Measurements from ENCODE around the gene TAT. TPM values are rescaled to one million over a fixed set of nuclear protein-coding genes. Genes with fewer than 3 reads are reported as not detected.
"Not testable (repeated sequence)": the region's sequence is repeated elsewhere in the genome, so short reads cannot be mapped to it uniquely, and the experiment has no call there.

The TAT gene
- not detected for polyA plus RNA-seq (2013, experiment 1 of 2)
- not detected for polyA plus RNA-seq (2013, experiment 2 of 2)

- no peaks in the 10 kb centered on the region for H3K36me3 ChIP-seq (ENCODE audit: control insufficient read depth, insufficient read depth, low read length)
- H3K4me1 ChIP-seq (ENCODE audit: control insufficient read depth, insufficient read depth, low read length, poor library complexity, severe bottlenecking), result no peaks in the 10 kb centered on the region
- no peak within 1 kb of the TSS for H3K4me3 ChIP-seq (ENCODE audit: extremely low read depth, insufficient read depth, low read length, poor library complexity, severe bottlenecking)
- no peaks in the 10 kb centered on the region for H3K9me3 ChIP-seq (ENCODE audit: control insufficient read depth, low read length)
- H3K27ac ChIP-seq (ENCODE audit: low read depth, low read length, severe bottlenecking), result no peak within 1 kb of the TSS
- WGBS, 2 experiments (ENCODE audit: insufficient coverage in 2 of 2), result 46 to 58% methylated on average over 2 to 3 of the region's 3 CpGs
These were observed at the start of gene TAT for GRCh38 chr16:71576971-71577370. TAT (minus strand) TSS chr16:71577092; CDS start chr16:71576415, 677 bp downstream.

DNA sequence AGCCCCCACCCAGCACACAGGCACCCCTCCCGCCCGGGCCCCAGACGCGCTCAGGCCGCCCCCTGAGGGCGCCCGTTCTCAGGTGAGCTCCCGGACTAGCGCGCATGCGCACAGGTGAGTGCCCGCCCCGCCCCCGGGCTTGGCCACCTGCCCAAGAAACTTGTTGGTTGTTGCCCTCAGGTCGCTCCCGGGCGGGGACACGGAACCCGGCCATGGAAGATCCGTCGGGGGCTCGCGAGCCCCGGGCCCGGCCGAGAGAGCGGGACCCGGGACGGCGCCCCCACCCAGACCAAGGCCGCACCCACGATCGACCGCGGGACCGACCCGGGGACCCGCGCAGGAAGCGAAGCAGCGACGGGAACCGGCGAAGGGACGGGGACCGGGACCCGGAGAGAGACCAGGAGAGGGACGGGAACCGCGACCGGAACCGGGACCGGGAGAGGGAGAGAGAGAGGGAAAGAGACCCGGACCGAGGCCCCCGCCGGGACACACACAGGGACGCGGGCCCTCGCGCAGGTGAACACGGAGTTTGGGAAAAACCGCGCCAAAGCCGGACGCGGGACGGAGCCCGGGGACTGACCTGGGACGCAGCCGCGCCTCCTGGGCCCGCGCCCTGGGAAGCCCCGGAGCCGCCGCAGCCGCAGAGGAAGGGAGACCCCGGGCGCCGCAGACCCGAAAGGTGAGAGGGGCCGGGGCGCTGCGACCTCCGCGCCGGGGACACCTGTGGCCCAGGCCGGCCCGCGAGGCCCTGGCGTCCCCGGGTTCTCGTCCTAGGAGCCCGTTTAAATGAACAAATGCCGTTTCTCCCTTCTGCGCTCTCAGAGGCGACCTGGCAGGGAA, 49.3 kb upstream of the TAT start, which contains the start of gene MARVELD3:
Gene MARVELD3 (plus strand): TSS at position 167 of the 840 bp plus-strand sequence. CDS start 46 bp downstream, at position 213.
- peaks cover 4% of the 10 kb centered on the region for H3K4me1 ChIP-seq (ENCODE audit: control insufficient read depth, insufficient read depth, low read length, poor library complexity, severe bottlenecking)
- peak within 1 kb of the TSS; percentile 39 for H3K4me3 ChIP-seq (ENCODE audit: extremely low read depth, insufficient read depth, low read length, poor library complexity, severe bottlenecking)
- H3K36me3 ChIP-seq (ENCODE audit: control insufficient read depth, insufficient read depth, low read length), result no peaks in the 10 kb centered on the region
- H3K9me3 ChIP-seq (ENCODE audit: control insufficient read depth, low read length), result no peaks in the 10 kb centered on the region
- no peak within 1 kb of the TSS for H3K27ac ChIP-seq (ENCODE audit: low read depth, low read length, severe bottlenecking)
- WGBS, 2 experiments (ENCODE audit: insufficient coverage in 2 of 2), result 1% methylated on average over 71 to 84 of the region's 98 CpGs

GRCh38 chr16:71625113-71625850, 48.4 kb upstream of the TAT start:
- 89% methylated on average over 3 to 6 of the region's 7 CpGs for WGBS, 2 experiments (ENCODE audit: insufficient coverage in 2 of 2)
- Histone ChIP-seq H3K4me3 (ENCODE audit: extremely low read depth, insufficient read depth, low read length, poor library complexity, severe bottlenecking) (no peak overlapping the region), H3K27ac (ENCODE audit: low read depth, low read length, severe bottlenecking) (no peak overlapping the region)

DNA sequence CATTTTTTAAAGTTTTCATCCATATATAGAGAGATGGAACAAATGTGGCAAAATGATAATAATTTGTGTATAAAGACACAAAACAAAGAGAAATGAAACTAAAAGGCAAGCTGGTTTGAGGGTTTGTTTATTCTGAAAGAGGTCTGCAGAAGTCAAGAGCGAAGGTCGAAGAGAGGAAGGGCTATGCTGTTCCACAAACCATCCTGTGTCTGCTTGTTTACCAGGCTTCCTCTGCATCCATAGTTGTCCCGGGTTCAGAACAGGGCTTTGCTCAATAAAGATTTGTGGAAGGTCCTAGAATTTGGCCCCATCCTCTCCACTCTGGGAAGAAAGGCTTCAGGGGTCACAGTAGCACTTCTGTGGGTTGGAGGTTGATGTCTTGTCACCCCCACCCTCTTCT, 46.7 kb upstream of the TAT start:
- Histone ChIP-seq H3K27ac (ENCODE audit: low read depth, low read length, severe bottlenecking) (no peak overlapping the region), H3K9me3 (ENCODE audit: control insufficient read depth, low read length) (no peaks in the 10 kb centered on the region), H3K4me1 (ENCODE audit: control insufficient read depth, insufficient read depth, low read length, poor library complexity, severe bottlenecking) (peaks cover 4% of the 10 kb centered on the region), H3K4me3 (ENCODE audit: extremely low read depth, insufficient read depth, low read length, poor library complexity, severe bottlenecking) (no peak overlapping the region), H3K36me3 (ENCODE audit: control insufficient read depth, insufficient read depth, low read length) (no peaks in the 10 kb centered on the region)
- WGBS, 2 experiments (ENCODE audit: insufficient coverage in 2 of 2), result 73 to 93% methylated on average over 2 to 3 of the region's 3 CpGs

More at GRCh38 chr16:71625113-71625850, 48.4 kb upstream of the TAT start:
- no peaks in the 10 kb centered on the region for H3K9me3 ChIP-seq (ENCODE audit: control insufficient read depth, low read length)
- H3K36me3 ChIP-seq (ENCODE audit: control insufficient read depth, insufficient read depth, low read length), result no peaks in the 10 kb centered on the region
- H3K4me1 ChIP-seq (ENCODE audit: control insufficient read depth, insufficient read depth, low read length, poor library complexity, severe bottlenecking), result peaks cover 4% of the 10 kb centered on the region

DNA sequence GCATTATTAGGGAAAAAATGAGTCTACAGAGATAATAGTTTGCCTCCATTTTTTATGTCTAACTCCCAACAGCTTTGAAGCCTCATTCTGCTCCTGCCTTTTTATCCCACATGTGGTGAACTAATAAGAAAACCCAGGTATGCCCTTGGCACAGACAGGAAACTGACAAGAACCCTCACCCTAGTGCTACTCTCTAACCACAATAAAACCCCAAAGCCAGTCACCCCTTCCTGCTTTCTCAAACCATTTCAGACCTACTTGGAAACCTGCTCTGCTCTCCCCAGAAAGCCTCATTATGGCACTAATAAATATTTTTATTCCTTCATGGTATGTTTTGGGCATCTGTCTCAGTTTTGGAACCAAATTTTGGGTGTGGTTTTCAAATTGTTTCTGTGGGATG, 45.2 kb upstream of the TAT start:
- Histone ChIP-seq H3K9me3 (ENCODE audit: control insufficient read depth, low read length) (no peaks in the 10 kb centered on the region), H3K27ac (ENCODE audit: low read depth, low read length, severe bottlenecking) (no peak overlapping the region), H3K4me1 (ENCODE audit: control insufficient read depth, insufficient read depth, low read length, poor library complexity, severe bottlenecking) (peaks cover 4% of the 10 kb centered on the region), H3K36me3 (ENCODE audit: control insufficient read depth, insufficient read depth, low read length) (no peaks in the 10 kb centered on the region), H3K4me3 (ENCODE audit: extremely low read depth, insufficient read depth, low read length, poor library complexity, severe bottlenecking) (no peak overlapping the region)

- Histone ChIP-seq H3K4me1 (ENCODE audit: control insufficient read depth, insufficient read depth, low read length, poor library complexity, severe bottlenecking) (no peaks in the 10 kb centered on the region), H3K36me3 (ENCODE audit: control insufficient read depth, insufficient read depth, low read length) (no peaks in the 10 kb centered on the region), H3K4me3 (ENCODE audit: extremely low read depth, insufficient read depth, low read length, poor library complexity, severe bottlenecking) (no peak overlapping the region), H3K27ac (ENCODE audit: low read depth, low read length, severe bottlenecking) (no peak overlapping the region), H3K9me3 (ENCODE audit: control insufficient read depth, low read length) (no peaks in the 10 kb centered on the region)
- 63% methylated on average over 3 of the region's 4 CpGs; no CpG with 5 or more reads in 1 of the 2 experiments for WGBS, 2 experiments (ENCODE audit: insufficient coverage in 2 of 2)
These were observed 41.5 kb upstream of the TAT start for GRCh38 chr16:71618429-71618828.

DNA sequence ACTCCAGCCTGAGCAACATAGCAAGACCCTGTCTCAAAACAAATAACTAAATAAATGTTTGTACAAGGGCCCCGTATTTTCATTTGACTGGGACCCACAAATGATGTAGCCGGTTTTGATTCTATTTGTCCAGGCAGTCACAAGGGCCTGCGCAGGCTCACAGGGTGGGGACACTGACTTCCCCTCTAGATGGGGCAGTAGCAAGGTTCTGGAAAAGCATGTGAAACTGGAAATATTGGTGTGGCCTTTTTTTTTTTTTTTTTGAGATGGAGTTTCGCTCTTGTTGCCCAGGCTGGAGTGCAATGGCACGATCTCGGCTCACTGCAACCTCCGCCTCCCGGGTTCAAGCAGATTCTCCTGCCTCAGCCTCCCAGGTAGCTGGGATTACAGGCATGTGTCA, 38.1 kb upstream of the TAT start:
- 88 to 90% methylated on average over 6 to 8 of the region's 8 CpGs for WGBS, 2 experiments (ENCODE audit: insufficient coverage in 2 of 2)
- not testable (repeated sequence) for H3K4me3 ChIP-seq (ENCODE audit: extremely low read depth, insufficient read depth, low read length, poor library complexity, severe bottlenecking); H3K9me3 ChIP-seq (ENCODE audit: control insufficient read depth, low read length); H3K4me1 ChIP-seq (ENCODE audit: control insufficient read depth, insufficient read depth, low read length, poor library complexity, severe bottlenecking); H3K27ac ChIP-seq (ENCODE audit: low read depth, low read length, severe bottlenecking); H3K36me3 ChIP-seq (ENCODE audit: control insufficient read depth, insufficient read depth, low read length)

DNA sequence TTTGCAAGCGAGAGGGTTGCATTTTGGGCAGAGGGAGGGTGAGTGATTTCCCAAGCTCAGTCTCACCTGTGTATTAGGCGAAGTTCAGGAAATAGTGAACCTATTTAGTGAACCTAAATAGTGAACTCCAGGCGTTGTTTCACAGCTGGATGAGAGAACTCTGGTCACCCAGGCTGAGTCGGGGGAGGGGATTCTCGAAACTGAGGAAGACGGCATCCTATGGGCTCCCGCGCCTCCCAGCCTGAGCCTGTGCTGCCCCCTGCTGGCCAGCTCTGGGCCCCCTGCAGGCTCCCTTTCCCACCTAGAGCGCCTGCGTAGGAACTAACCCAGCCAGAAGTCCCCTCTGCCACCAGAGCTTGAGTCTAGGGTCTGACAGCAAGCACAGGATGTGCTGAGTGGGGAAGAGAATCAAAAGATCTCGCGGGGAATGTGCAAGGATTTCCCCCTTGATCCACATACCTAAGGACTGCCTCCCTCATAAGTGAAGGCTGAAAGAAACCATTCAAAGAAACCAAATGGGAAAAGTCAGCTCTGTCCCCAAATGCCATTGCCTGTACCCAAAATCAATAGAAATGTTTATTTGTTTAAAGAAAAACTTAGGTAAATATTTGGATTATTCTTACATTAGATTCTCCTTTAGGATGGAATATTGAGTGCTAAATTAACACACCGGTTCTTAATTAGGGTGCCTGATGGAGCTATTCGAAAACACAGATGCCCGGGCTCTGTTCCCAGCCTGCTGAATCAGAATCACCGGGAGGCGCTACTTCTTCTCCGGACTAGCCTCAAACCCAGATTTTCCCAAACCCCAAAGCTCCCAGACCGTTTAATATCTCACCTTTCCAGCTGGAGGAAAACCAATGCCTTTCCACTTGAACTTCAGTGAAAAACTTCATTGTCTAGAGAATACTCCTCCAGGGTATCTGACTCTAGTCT, 34.3 kb upstream of the TAT start:
- Histone ChIP-seq H3K9me3 (ENCODE audit: control insufficient read depth, low read length) (no peaks in the 10 kb centered on the region), H3K4me3 (ENCODE audit: extremely low read depth, insufficient read depth, low read length, poor library complexity, severe bottlenecking) (no peak overlapping the region), H3K4me1 (ENCODE audit: control insufficient read depth, insufficient read depth, low read length, poor library complexity, severe bottlenecking) (no peaks in the 10 kb centered on the region), H3K27ac (ENCODE audit: low read depth, low read length, severe bottlenecking) (no peak overlapping the region), H3K36me3 (ENCODE audit: control insufficient read depth, insufficient read depth, low read length) (no peaks in the 10 kb centered on the region)
- WGBS, 2 experiments (ENCODE audit: insufficient coverage in 2 of 2), result 13 to 19% methylated on average over 11 to 12 of the region's 19 CpGs

- Histone ChIP-seq H3K9me3 (ENCODE audit: control insufficient read depth, low read length) (no peaks in the 10 kb centered on the region), H3K27ac (ENCODE audit: low read depth, low read length, severe bottlenecking) (no peak overlapping the region), H3K4me3 (ENCODE audit: extremely low read depth, insufficient read depth, low read length, poor library complexity, severe bottlenecking) (no peak overlapping the region), H3K36me3 (ENCODE audit: control insufficient read depth, insufficient read depth, low read length) (no peaks in the 10 kb centered on the region), H3K4me1 (ENCODE audit: control insufficient read depth, insufficient read depth, low read length, poor library complexity, severe bottlenecking) (no peaks in the 10 kb centered on the region)
- WGBS, 2 experiments (ENCODE audit: insufficient coverage in 2 of 2), result 85 to 92% methylated on average over 2 of the region's 4 CpGs
These were observed 33.6 kb upstream of the TAT start for GRCh38 chr16:71610447-71610846.

GRCh38 chr16:71609066-71609465, 32.2 kb upstream of the TAT start:
- no peak overlapping the region for H3K27ac ChIP-seq (ENCODE audit: low read depth, low read length, severe bottlenecking)
- H3K9me3 ChIP-seq (ENCODE audit: control insufficient read depth, low read length), result no peaks in the 10 kb centered on the region
- WGBS, 2 experiments (ENCODE audit: insufficient coverage in 2 of 2), result 33% methylated on average over 1 of the region's 2 CpGs; no CpG with 5 or more reads in 1 of the 2 experiments
- no peaks in the 10 kb centered on the region for H3K4me1 ChIP-seq (ENCODE audit: control insufficient read depth, insufficient read depth, low read length, poor library complexity, severe bottlenecking)
- H3K4me3 ChIP-seq (ENCODE audit: extremely low read depth, insufficient read depth, low read length, poor library complexity, severe bottlenecking), result no peak overlapping the region
- H3K36me3 ChIP-seq (ENCODE audit: control insufficient read depth, insufficient read depth, low read length), result no peaks in the 10 kb centered on the region

All from mesodermal cell (in vitro differentiated cells).